Activated T-cell treated with anti-CD3 and anti-CD28 coated beads, Interleukin-2, amount 50 U/mL, for 48 hours (primary cell): ENCODE data around the gene DHRS9.
A peak's percentile ranks its signal among the peaks of the same experiment; 100 is the strongest.

Source experiments
- DNase-seq, 2 experiments: peaks; one replicate each; pipeline ENCODE4 v3.0.0-alpha.2; 2020

DHRS9 gene

GRCh38 chr2:169066897-169067296, 2.5 kb upstream of the DHRS9 start:
- no peak for DNase-seq

- DNase-seq, result no peak
Observed at GRCh38 chr2:169069833-169070232, 470 bp downstream of the DHRS9 start.

- no peak for DNase-seq
Observed at GRCh38 chr2:169071455-169071854, 2.1 kb downstream of the DHRS9 start.

- no peak for DNase-seq
Observed at GRCh38 chr2:169072163-169072925, 3.0 kb downstream of the DHRS9 start.

GRCh38 chr2:169073211-169073962, 4.0 kb downstream of the DHRS9 start:
- no peak for DNase-seq

- peak; percentile 30 to 40 for DNase-seq
Observed at GRCh38 chr2:169073963-169074751, 4.8 kb downstream of the DHRS9 start.

GRCh38 chr2:169077674-169078240, 8.4 kb downstream of the DHRS9 start:
- DNase-seq, result no peak

- DNase-seq, result no peak
Observed at GRCh38 chr2:169080250-169081069, 11.1 kb downstream of the DHRS9 start.

GRCh38 chr2:169081551-169081950, 12.2 kb downstream of the DHRS9 start:
- DNase-seq, result no peak

- DNase-seq, result no peak
Observed at GRCh38 chr2:169082995-169083394, 13.6 kb downstream of the DHRS9 start.

GRCh38 chr2:169086893-169087467, 17.6 kb downstream of the DHRS9 start:
- DNase-seq, result no peak

GRCh38 chr2:169087757-169088379, 18.5 kb downstream of the DHRS9 start:
- no peak for DNase-seq

GRCh38 chr2:169089182-169089581, 19.8 kb downstream of the DHRS9 start:
- no peak for DNase-seq

- DNase-seq, result no peak
Observed at GRCh38 chr2:169090133-169090820, 20.9 kb downstream of the DHRS9 start.

GRCh38 chr2:169091256-169091655, 21.9 kb downstream of the DHRS9 start:
- DNase-seq, result no peak

- DNase-seq, result no peak
Observed at GRCh38 chr2:169091761-169092519, 22.6 kb downstream of the DHRS9 start.

- no peak for DNase-seq
Observed at GRCh38 chr2:169093535-169093934, 24.2 kb downstream of the DHRS9 start.

- DNase-seq, result no peak
Observed at GRCh38 chr2:169094676-169095075, 25.3 kb downstream of the DHRS9 start.

- peak; percentile 53 to 59 for DNase-seq
Observed at GRCh38 chr2:169095621-169096105, 26.3 kb downstream of the DHRS9 start.

GRCh38 chr2:169104848-169105247, 35.5 kb downstream of the DHRS9 start:
- DNase-seq, result no peak
